SU-DHL-6 (cell line): ENCODE measurements around the gene PTPRK.

Experiments
- H2AFZ ChIP-seq: fragments of 200-600 bp; sonication (generic); 2 replicates; pipeline ENCODE4 v1.6.1; 2014; ENCODE audit warnings: low read depth, mild to moderate bottlenecking, moderate library complexity, mixed read lengths, antibody characterized with exemption, low read length; ENCODE audit not compliant: severe bottlenecking
- H3F3A ChIP-seq: fragments of 200-600 bp; shearing (Covaris generic); 2 replicates; pipeline ENCODE4 v1.6.0; 2016; ENCODE audit warnings: antibody characterized with exemption, mild to moderate bottlenecking; ENCODE audit not compliant: insufficient read depth
- H3K27ac ChIP-seq: fragments of 200-600 bp; sonication (generic); 2 replicates; pipeline ENCODE4 v1.5.1; 2016; ENCODE audit warnings: low read depth, mild to moderate bottlenecking, low read length, moderate library complexity, mixed read lengths
- H3K27me3 ChIP-seq: fragments of 200-600 bp; sonication (generic), shearing (Covaris generic); 2 replicates; pipeline ENCODE4 v1.6.0; 2014; ENCODE audit warnings: mild to moderate bottlenecking, low read length
- H3K36me3 ChIP-seq: fragments of 200-600 bp; sonication (generic); 2 replicates; pipeline ENCODE4 v1.6.1; 2014; ENCODE audit warnings: mild to moderate bottlenecking, low read length, mixed read lengths
- H3K4me2 ChIP-seq: fragments of 300-600, 200-600 bp; shearing (Covaris generic), sonication (generic); 2 replicates; pipeline ENCODE4 v1.6.0; 2014; ENCODE audit warnings: low read length, low read depth, mild to moderate bottlenecking; ENCODE audit not compliant: poor library complexity, severe bottlenecking
- H3K4me3 ChIP-seq: fragments of 200-600 bp; sonication (generic); 2 replicates; pipeline ENCODE4 v1.5.1; 2014; ENCODE audit warnings: antibody characterized with exemption, low read length, mild to moderate bottlenecking, mixed read lengths; ENCODE audit not compliant: insufficient read depth, poor library complexity, severe bottlenecking
- H3K79me2 ChIP-seq: fragments of 200-600 bp; sonication (generic); 2 replicates; pipeline ENCODE4 v1.6.1; 2014; ENCODE audit warnings: mild to moderate bottlenecking, low read length, moderate library complexity; ENCODE audit not compliant: insufficient read depth
- H3K9ac ChIP-seq: fragments of 200-600 bp; sonication (generic); 2 replicates; pipeline ENCODE4 v1.7.0; 2014; ENCODE audit warnings: mild to moderate bottlenecking, low read length
- H3K9me2 ChIP-seq: fragments of 200-600 bp; sonication (generic); replicated peaks from 2 replicates; pipeline ENCODE4 v1.6.1; 2014; ENCODE audit warnings: low read length; ENCODE audit not compliant: insufficient read depth
- H3K9me3 ChIP-seq: fragments of 200-600 bp; sonication (generic); 2 replicates; pipeline ENCODE4 v1.6.1; 2014; ENCODE audit warnings: low read length, mixed read lengths; ENCODE audit not compliant: insufficient read depth
- H4K20me1 ChIP-seq: fragments of 200-600 bp; sonication (generic); 2 replicates; pipeline ENCODE4 v1.6.1; 2014; ENCODE audit warnings: low read depth, mild to moderate bottlenecking, antibody characterized with exemption, low read length, moderate library complexity, mixed read lengths
- EZH2phosphoT487 ChIP-seq: fragments of 200-600 bp; sonication (generic), shearing (Covaris generic); conservative IDR thresholded peaks from 2 replicates; pipeline ENCODE4 v1.6.1; 2018; ENCODE audit warnings: mild to moderate bottlenecking, antibody characterized with exemption, low read length, moderate library complexity, mixed read lengths
- TF ChIP-seq, protein P1 (sequence below): fragments of 200-600 bp; sonication (generic); IDR thresholded peaks from one replicate; pipeline ENCODE4 v1.5.1; 2017; ENCODE audit warnings: antibody characterized with exemption, mild to moderate bottlenecking, low read length, moderate library complexity; ENCODE audit not compliant: insufficient read depth, poor library complexity, severe bottlenecking

Gene PTPRK

DNA sequence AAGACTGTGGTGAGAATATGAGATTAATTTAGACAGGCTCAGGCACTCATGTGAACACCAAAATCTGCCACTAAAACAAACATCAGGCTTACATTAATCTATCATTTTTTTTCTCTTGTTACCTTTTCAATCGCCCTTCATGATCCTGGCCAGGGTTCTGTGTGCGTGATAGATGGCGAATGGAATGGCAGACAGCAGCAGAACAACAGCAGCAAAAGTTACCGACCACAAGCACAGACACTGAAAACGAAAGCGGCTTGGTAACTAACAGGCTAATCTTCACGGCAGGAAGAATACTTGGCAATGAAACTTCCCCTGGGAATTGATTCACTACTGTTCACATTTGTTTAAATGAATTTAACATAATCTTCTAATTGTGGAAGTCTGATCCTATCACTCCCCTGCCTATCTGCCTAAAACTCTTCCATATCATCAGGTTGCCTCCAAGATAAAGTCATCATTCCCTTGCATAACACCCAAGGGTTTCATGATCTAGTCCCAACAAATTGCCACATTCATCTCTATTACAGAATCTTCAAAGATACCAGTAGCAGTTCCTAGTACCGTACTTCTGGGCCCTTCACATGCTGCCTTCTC is 28.7 kb downstream of the PTPRK start:
- Histone ChIP-seq H3K27ac (no peak overlapping the region), H3K9ac (no peak overlapping the region), H3K4me3 (no peak overlapping the region)

DNA sequence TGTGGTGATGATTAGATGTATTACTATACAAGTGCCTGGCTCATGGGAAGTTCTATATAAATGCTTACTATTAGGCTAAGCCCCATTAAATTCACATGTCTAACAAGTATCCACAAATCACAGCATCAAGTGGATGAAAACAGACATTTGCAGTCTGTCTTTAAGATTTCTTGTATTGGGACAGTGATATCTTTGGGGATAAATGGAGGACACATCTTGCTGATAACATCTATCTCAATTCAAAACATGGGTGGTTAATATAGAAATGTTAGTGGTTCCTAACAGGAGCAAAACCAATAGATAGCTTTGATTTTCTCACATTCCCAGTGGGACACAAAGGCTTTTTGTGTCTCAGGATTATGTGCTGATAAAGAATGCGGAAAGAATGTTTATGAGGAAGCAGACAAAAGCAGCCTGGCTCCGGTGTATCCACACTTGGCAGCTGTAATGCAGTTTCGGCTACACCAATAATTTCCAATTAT is 29.3 kb downstream of the PTPRK start:
- Histone ChIP-seq H2AFZ (no peak overlapping the region), H3K9me3 (no peaks in the 10 kb centered on the region), H3K36me3 (no peaks in the 10 kb centered on the region), H3K27me3 (no peaks in the 10 kb centered on the region), H3K4me3 (no peak overlapping the region), H3K9me2 (no peaks in the 10 kb centered on the region), H3K4me2 (no peak overlapping the region), H3K27ac (no peak overlapping the region), H3F3A (no peaks in the 10 kb centered on the region), H4K20me1 (no peaks in the 10 kb centered on the region), H3K79me2 (no peaks in the 10 kb centered on the region), H3K9ac (no peak overlapping the region)
- TF ChIP-seq, protein P1, sequence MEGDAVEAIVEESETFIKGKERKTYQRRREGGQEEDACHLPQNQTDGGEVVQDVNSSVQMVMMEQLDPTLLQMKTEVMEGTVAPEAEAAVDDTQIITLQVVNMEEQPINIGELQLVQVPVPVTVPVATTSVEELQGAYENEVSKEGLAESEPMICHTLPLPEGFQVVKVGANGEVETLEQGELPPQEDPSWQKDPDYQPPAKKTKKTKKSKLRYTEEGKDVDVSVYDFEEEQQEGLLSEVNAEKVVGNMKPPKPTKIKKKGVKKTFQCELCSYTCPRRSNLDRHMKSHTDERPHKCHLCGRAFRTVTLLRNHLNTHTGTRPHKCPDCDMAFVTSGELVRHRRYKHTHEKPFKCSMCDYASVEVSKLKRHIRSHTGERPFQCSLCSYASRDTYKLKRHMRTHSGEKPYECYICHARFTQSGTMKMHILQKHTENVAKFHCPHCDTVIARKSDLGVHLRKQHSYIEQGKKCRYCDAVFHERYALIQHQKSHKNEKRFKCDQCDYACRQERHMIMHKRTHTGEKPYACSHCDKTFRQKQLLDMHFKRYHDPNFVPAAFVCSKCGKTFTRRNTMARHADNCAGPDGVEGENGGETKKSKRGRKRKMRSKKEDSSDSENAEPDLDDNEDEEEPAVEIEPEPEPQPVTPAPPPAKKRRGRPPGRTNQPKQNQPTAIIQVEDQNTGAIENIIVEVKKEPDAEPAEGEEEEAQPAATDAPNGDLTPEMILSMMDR, result no peak
- TF ChIP-seq EZH2phosphoT487, result no peak

More for the DNA sequence above, 28.7 kb downstream of the PTPRK start:
- Histone ChIP-seq H3K9me3 (no peaks in the 10 kb centered on the region), H4K20me1 (no peaks in the 10 kb centered on the region), H2AFZ (no peak overlapping the region), H3K4me2 (no peak overlapping the region), H3K27me3 (no peaks in the 10 kb centered on the region), H3F3A (no peaks in the 10 kb centered on the region), H3K9me2 (no peaks in the 10 kb centered on the region), H3K79me2 (no peaks in the 10 kb centered on the region), H3K36me3 (no peaks in the 10 kb centered on the region)
- TF ChIP-seq, protein P1, result no peak
- no peak for TF ChIP-seq EZH2phosphoT487

GRCh38 chr6:128487746-128488145 is 32.7 kb downstream of the PTPRK start:
- H3K27ac ChIP-seq, result no peak overlapping the region
- no peak overlapping the region for H3K4me2 ChIP-seq
- no peak overlapping the region for H3K9ac ChIP-seq
- no peak for TF ChIP-seq EZH2phosphoT487
- TF ChIP-seq, protein P1, result no peak
- no peak overlapping the region for H3K4me3 ChIP-seq
- no peaks in the 10 kb centered on the region for H3K79me2 ChIP-seq
- H3K36me3 ChIP-seq, result no peaks in the 10 kb centered on the region
- no peaks in the 10 kb centered on the region for H4K20me1 ChIP-seq
- no peaks in the 10 kb centered on the region; the same call in 1 of the 2 replicates for H3K9me2 ChIP-seq
- no peaks in the 10 kb centered on the region for H3K9me3 ChIP-seq
- no peak overlapping the region for H2AFZ ChIP-seq
- H3F3A ChIP-seq, result no peaks in the 10 kb centered on the region
- H3K27me3 ChIP-seq, result no peaks in the 10 kb centered on the region
